ENCODE results near the gene CTNNBIP1.

Gene CTNNBIP1

DNA sequence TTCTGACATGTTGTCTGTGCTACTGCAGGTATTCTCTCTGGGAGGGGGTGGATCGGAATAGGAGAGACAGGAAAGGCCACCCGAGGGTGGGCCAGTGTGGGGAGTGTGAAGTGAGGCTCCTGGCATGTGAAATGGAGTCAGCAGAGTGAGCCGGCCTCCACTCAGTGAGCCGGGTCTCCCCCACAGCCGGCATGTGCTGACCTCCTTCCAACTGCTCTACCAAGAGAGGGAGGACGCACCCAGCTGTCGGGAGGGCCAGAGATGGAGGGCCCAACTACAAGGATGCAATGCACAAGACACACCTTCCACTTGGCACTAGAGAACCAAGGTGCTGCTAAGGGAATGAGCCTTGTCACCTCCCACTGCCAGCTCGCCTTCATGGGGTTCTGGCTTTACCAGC is 58.1 kb downstream of the CTNNBIP1 start:
- DNase-seq = no peak

DNA sequence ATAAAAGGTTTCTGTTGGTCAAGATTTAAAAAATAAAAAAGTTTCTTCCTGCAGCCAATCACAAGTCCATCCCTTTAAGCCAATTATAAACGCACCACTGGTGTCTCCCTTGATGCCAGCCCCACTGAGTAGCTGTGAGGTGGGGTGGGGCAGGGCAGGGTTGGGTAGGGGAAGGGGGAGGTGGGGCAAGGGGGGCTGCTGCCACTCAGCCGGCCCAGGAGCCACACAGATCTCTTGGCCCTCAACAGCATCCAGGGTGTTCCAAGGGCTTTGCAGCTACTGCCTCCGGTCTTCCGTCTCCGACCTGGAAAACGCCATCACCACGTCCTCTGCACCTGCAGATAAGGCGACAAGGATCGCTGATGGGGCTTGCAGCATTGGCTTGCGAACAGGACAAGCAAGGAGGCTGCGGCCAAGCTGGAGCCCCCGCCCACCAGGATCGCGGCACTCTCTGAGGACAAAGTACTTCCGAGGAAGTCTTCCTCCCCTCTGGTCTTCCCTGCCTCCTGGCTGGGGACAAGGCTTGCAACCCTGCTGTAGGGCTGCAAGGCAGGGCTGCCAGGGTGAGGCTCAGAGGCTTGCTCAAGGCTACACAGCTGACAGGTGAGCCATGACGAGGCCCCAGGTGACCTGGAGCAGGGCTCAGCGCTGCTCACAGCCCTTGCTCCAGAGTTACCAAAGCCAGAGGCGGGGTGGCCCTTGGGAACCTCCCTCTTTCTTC is 59.5 kb downstream of the CTNNBIP1 start:
- DNase-seq = no peak

DNA sequence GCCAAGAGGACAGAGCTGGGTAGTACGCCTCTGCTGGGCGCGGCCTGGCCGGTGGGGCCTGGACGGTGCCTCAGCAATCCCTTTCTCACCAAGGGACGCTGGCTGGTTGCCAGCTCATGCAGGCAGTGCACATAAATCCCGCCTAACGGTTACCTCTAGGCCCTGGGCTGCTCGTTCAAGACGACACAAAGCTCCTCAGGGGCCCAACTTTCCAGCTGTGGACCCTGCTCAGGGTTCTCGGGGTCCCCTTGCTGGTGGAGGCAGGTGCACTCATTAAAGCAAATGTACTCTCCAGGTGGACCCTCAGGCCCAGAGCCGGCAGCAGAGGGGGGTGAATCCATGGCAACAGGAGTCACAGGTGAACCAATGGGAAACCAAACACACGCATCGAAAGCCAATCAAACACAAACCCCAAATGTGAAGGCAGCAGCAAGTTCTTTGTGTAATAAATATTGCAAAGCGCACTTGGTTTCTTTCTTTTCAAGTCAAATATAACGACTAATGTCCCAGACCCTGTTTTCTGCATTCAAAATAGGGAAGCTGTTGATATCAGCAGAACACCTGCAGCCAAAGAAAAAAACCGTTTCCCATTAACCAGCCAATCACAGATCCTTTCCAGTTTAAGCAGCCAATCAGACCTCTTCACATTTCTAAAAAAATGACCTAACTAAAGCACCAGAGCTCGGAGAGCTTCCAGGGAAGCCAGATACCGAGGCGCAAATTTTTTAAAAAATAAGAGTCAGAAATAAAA is 60.2 kb downstream of the CTNNBIP1 start:
- no peak for DNase-seq

DNA sequence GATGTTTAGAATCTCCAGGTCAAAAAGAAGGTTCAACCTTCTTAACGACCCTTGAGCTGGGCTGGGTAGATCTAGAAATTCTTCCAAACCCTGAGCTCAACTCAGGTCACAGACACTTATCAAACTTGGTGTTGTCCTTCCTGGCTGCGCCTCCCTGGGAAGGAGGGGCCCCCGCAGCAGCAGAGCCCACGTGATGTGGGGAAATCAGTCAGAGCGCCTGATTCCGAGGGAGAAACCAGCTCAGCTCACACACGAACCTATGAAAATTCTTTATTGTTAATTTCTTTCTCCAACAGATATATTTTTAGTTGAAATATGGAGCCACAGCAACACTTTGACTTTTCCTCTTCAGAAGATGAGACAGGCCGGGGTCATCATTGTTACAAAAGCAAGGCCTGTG is 62.0 kb downstream of the CTNNBIP1 start:
- no peak for DNase-seq

DNA sequence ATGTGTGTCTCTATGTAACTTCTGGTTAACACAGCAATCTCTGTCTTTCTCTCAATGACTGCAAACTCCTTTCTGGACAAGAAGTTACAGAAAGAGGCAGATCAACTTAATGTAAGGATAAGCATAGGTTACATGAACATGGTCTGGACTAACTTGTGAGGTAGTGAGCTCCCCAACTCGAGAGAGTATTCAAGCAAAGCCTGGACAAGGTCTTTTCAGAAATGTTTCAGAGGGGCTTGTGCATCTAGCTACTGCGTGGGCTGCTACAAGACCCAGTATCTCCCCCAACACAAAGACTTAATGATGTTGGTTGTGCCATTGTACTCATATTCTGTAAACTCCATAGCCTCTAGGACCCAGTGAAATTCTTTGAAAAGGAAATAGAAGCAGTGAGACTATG is 62.8 kb downstream of the CTNNBIP1 start:
- DNase-seq = no peak

DNA sequence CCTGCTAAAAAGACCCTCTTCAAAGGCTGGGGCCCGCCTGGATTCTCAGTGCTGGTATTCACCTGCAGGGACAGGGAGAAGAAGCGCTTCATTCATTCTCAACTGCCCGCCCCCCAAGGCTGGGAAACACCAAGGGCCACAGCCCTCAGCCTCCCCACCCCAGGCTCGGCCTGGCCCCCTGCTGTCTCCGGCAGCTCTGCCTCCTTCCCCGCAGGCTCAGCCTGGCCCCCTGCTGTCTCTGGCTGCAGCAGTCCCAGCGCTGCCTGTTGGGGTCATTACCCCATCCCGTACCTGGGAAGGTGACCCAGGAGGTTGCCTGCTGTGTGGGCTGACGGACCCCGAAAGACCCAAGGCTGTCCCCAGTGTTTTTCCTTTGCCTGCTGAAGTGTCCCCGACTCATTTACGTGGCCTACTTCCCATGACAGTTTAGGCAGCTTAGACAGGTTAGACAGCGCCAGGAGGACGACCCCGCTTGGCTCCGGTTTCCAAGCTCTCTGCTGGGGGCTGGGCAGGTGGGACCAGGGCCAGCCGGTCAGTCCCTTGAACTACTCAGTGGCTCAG is 63.4 kb downstream of the CTNNBIP1 start:
- no peak for DNase-seq

DNA sequence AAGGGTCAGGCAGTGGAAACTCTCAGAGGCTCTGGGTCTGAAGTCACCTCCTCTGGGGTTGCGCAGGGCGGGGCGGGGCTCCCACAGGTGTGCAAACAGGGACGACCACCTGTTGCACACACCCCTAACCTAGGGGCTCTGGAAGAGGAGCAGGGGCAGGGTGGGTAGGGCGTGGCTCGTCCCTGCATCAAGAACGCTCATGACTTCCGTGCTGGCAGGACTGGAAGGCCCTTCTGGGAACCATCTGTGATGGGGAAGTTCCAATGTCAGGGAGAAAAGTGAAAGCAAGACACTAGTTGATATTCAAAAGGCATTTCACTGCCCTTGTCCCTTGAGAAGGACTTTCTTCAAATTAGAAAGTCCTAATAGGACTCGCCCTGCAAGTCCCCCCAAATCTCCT is 64.2 kb downstream of the CTNNBIP1 start:
- no peak for DNase-seq

DNA sequence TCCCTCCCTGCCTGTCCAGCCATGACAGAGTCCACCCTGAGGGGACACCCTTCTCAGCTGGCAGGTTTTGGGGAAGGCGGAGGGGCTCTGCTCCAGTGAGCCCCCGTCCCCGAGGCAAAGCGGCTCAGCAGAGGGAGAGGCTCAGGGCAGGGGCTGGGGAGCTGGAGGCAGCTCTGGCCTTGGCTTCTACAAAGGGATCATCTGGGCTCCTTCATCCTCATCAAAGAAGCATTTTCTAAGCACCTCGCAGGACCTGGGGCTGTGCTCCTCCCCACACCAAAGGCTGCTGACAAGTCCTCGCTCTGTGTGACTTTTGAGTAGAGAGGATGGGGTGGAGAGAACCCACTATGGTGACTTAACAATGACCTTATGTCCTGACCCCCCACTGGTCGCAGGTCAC is 65.3 kb downstream of the CTNNBIP1 start:
- no peak for DNase-seq

DNA sequence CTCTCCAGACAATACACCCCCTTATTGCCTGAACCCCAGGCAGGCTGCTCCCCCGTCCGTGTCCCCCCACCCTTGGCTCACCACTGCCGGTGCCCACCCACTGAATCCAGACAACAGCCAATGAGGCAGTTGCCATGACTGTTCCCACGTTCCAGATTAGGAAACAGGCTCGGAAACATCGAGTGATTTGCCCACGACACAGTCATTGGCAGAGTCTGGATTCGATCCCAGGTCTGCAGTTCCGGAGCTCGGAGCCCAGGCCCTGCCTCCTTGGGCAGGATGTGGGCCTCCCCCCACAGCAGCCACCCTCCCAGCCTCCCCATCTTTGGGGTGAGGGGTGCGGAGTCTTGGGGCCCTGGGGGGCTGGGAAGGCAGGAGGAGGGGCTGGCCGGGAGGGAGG is 66.0 kb downstream of the CTNNBIP1 start:
- DNase-seq = no peak

DNA sequence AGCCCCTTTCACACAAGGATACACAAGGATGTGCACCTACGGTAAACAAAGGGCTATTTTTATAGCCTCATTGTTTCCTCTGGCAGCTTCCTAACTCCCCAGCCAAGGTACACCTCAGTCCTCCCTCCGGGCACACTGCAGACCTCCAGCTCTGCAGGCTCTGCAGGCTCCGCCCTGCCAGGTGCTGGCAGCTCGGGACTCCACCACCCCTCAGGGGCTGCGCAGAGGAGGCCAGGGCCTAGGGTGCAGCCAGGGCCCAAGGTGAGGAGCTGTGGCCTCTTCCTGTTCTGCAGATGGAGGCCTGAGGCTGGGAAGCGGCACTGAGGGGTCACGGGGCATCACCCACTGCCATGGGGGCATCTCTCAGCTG is 66.5 kb downstream of the CTNNBIP1 start:
- DNase-seq = no peak

DNA sequence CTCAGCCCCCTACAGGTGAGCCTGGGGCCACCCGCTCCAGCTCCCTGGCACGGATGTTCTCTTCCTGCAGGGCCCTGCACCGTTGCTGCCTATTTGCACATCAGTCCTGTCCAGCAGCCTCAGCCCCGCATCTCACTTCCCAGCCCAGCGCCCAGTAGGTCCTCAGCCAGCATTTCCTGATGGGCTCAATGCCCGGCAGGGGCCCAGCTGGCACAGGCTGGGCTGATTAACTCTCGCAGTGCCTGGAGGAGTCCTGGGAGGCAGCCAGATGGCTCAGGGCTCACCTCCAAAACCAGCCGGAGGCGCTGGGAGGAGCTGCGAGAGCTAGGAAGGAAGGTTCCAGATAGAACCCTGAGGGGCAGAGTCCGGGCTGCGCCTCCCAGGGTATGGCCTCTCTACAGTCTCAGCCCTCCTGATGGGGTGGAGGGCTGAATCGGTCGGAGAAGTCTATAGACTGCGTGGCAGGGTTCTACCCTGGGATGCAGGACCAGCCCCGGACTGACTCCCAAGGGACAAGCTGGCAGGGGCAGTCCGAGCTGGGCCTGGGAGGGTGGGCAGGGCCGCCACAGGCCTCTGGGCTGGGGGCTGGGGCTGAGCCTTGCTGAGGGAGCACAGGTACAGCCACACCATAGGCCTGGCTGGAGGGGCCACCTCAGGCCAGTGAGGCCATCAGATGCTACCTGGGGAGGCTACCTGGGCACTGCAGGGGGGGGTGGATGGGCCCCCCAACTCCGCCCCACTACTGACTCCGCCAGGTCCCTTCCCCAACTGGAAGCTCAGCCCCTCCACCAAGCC is 67.1 kb downstream of the CTNNBIP1 start:
- DNase-seq = no peak

DNA sequence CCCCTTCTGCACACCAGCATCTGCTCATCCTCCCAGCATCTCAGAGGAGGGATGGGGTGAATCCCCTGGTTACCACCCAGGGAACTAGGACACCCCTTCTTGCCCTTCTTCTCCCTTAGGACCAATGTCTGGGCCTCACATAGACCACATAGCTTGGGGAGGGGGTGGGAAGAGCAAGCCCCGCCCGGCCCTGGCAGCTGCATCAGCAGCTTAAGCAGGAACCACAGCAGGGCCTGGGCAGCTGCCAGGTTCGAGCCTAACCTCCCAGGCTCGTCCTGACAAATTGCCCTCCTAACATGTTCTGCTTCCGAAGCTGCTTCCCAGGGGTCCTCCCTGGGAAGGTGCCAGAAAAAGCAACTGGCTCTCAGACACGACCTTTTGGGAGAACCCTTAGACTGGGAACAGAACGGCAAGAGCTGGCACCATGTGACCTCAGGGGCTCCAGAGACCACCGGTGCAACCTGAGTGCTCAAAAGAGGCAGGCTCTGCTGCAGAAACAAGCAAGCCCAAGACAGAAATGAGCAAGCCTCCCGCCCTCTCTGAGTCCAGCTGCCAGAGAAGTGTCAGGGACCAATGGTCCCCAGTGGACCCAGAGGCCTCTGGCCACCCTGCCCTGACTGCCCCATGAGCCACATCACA is 67.9 kb downstream of the CTNNBIP1 start:
- no peak for DNase-seq

DNA sequence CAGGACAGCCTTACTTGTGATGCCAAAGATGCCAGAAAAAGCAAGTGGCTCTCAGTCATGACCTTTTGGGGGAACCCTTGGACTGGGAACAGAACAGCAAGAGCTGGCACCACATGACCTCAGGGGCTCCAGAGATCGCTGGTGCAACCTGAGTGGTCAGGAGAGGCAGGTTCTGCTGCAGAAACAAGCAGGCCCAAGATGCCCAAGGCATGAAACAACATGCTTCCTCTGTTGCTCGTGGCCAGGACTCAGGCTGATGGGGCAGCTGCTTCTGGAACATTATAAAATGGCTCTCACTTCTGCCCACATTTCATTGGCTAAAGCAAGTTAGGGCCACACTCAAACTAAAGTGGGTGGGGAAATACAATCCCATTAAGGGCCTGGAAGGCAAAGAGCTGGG is 68.6 kb downstream of the CTNNBIP1 start:
- DNase-seq = no peak

DNA sequence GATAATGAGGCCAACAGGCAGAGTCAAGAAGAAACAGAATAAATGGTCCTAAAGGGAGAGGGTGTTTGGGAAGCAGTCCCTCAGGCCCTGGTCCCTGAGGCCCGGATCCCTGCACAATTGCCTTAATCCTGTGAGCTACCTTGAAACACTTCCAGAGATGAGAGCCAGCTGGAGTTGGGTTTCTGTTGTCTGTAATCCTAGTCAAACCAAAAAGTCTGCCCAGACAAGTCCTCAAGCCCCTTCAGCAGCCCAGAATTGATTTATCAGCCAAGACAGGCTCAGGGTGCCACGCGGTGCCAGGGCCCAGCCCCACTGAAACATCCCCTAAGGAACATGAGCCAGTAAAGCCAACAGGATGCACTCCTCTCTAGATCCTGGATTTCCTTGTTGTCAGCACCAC is 69.9 kb downstream of the CTNNBIP1 start:
- DNase-seq = no peak

DNA sequence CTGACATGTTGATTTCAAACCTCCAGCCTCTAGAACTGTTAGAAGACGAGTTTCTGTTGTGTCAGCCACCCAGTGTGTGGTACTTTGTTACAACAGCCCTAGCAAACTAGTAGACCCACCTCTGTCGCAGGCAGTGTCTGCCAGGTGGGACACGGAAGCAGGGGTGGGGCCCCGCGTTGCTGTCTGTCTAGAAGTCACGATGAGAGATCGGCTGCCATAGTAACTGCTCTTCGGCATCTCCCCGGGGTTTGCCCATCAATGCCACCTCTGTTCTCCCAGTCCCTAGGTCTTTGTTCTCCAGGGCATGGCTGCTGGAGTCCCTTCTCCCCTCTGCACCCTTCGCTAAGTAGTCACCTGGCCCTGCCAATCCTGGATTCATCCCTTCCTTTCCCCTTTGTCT is 71.1 kb downstream of the CTNNBIP1 start:
- DNase-seq = no peak

DNA sequence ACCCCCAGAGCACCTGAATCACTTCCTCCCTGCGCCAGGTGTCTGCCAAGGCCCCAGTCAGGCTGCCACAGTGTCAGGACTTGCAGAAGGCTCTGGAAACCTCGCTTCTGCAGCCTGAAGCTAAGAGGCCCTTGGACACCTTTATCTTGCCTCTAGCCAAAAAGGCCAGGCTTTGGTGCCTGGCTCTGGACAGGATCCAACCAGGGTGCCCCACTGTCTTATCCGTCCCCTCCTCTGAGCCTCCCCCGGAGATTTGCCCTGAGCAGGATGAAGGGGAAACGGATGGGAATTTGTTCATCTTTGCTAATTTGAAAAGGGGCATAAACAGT is 73.5 kb downstream of the CTNNBIP1 start:
- DNase-seq = no peak

DNA sequence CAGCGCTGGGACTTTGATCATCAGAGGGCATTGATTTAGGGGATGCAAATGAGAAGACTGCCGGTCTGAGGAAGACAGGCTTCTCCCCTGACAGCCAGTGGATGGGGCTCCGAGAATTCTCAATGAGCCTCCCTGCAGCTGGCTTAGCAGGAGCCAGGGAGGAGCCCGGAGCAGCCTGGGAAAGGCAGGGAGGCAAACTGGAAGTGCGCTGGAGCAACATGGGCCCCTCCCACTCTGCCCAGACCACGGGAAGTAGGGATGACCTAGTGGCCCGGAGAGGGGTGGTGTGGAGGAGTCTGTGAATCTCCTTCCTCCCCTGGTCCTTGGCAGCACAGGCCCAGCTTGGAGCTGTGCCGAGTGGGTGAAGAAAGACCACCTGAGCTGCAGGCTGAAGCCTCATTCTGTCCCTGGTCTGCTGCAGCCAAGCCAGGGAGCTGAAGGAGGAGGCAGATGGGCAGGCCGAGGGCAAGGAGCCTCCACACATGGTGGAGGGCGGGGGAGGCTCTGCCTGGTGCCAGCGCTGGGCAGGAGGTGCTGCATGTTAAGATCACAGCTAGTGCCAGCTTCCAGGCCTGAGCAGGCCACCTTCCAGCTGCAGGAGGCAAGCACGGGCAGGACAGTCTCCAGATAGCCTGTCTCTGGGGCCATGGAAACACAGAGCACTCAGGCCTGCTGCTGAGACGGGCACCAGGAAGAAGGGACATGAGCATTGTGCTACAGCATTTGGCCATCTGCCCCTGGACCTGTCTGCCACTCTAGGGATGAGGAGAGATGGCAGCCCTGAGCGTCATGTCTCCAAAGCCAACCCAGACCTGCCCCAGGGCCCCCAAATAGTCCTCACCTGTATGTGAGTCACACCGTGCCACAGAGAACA is 74.1 kb downstream of the CTNNBIP1 start:
- DNase-seq = no peak

DNA sequence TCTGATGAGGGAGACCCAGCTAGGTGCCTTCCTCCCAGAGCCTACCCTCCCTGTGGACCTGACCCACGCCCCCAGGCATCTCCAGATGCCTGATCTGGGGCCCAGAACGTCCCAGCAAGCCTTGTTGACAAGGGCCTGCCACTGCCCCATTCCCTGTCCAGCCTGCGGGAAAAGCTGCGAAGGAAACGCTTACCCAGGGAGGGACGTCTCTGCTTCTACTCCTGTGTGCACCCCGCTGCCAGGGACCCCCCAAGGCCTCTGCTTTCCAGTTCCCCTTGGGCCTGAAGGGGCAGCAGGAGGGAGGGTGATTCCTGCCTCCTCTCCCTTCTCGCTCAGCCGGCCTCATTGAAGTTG is 74.7 kb downstream of the CTNNBIP1 start:
- no peak for DNase-seq

DNA sequence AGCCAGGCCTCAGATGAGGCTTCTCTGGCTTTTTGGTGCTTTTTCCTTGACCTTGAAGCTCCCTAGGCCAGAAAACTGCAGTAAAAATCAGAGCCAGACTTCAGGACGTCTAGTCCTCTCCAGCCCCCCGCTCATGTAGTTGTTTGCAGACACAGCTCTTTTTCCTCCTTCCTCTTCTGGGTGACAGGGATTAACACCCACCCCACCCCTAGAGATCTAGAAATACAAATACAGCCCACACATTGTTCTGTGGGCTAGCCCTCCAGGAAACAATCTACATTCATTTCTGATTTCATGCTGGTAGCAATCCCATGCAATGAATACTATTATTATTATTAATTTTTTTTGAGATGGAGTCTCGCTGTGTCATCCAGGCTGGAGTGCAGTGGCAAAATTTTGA is 76.4 kb downstream of the CTNNBIP1 start:
- no peak for DNase-seq

DNA sequence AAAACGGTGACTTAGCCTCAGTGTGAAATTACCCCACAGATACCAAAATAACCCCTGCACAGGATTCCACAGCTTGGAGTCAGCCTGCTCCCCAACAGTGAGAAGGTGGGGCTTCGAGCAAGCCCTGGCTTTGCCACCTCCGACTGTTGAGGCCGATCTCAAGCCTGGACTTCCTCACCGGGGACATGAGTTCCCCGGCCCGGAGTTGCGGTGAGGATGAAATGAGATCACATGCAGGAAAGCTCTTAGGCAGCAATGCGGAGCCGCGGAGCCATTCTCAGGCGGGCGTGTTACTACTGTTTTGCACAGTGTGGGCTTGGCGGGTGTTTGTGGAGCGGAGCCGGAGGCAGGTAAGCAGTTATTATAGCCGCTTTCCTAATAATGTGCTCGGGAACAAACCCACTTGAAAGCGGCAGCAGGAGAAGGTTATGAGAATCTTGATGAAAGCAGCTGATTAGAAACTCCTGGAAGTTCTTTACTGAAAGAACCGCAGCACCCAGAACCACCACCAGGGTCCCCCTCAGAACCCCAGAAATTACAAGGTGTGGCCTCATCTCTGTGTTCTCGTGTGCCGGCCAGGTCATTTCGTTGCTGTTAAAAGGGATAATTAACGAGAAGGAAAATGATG is 82.4 kb downstream of the CTNNBIP1 start:
- DNase-seq = no peak

DNA sequence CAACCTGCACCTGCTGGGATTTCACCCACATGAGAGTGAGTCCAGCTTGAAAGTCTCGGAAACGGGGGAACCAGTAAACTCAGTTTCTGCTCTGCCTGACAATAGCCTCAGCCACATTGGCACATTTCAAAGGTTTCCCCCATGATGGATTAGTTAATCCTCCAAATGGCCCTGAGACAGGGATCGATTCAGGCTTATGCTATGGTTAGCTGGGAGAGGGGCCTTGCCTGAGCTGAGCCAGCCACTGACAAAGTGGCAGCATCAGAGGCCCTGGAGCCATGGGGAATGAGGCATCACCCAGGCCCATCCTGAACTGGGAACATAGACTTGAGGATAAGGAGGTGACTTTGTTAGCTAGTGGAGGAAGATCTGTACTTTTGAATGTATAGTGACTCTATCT is 83.5 kb downstream of the CTNNBIP1 start:
- DNase-seq = no peak

DNA sequence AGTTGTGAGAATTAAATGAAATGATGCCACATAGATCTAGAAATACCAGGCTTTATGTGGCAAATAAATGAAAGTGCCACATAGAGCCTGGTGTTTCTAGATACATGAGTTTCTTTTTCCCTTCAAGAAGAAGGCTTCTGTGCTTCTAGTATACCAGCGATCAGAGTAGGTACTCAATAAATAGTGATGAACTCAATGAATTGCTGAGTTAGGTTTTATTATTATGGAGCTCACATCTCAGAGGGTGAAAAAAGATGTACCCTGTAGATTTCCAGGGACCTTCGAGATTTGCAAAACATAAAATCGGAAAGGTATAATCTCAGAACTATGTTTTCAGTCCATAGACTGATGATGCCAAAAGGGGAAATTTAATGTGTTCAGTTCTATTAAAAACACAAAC is 84.0 kb downstream of the CTNNBIP1 start:
- no peak for DNase-seq

All from activated gamma-delta T cell (primary cell).